Left renal cortex interstitium (tissue), 4 donors: ENCODE measurements around the gene DEAF1. TPM values are rescaled to one million over a fixed set of nuclear protein-coding genes. Genes with fewer than 3 reads are reported as not detected.
"Not testable (repeated sequence)": the region's sequence is repeated elsewhere in the genome, so short reads cannot be mapped to it uniquely, and the experiment has no call there.

Experiments
- DNase-seq, 4 donors: peaks; one replicate each; pipeline ENCODE4 v3.0.0-alpha.2; 2013; ENCODE audit warnings: low read depth in 4 of 4, low spot score in 2 of 4, missing footprints in 1 of 4
- polyA plus RNA-seq, 4 donors: library from polyadenylated mRNA; unstranded; fragments of 120-200 nt; gene quantifications; one replicate each; pipeline ENCODE4 v1.2.1, GENCODE V29; 2013; ENCODE audit not compliant: insufficient read length in 4 of 4

Gene DEAF1
- polyA plus RNA-seq, 4 donors, result 44.7 to 57.7 (median 51.1) TPM

- no peak for DNase-seq
Measured at GRCh38 chr11:702462-703461, 7.7 kb upstream of the DEAF1 start.

GRCh38 chr11:701741-702461, 6.9 kb upstream of the DEAF1 start:
- DNase-seq, result no peak

GRCh38 chr11:699753-700152, 4.7 kb upstream of the DEAF1 start:
- DNase-seq, result no peak

- DNase-seq, result no peak
Measured at GRCh38 chr11:699116-699508, 4.1 kb upstream of the DEAF1 start.

- no peak for DNase-seq
Measured at GRCh38 chr11:698493-699115, 3.6 kb upstream of the DEAF1 start.

GRCh38 chr11:697811-698311, 2.8 kb upstream of the DEAF1 start:
- no peak for DNase-seq

GRCh38 chr11:696955-697491, 2.0 kb upstream of the DEAF1 start:
- no peak for DNase-seq

- peak; percentile 92 to 98 (median 96) for DNase-seq
Measured at GRCh38 chr11:695538-696248, 671 bp upstream of the DEAF1 start, which contains the start of gene TMEM80. TSS of gene TMEM80 (plus strand) at chr11:695816. CDS start at chr11:695828, 12 bp downstream.

- DNase-seq, result peak in 2 of 4 donors; percentile 91 to 94
Measured at GRCh38 chr11:695288-695537, 191 bp upstream of the DEAF1 start.

GRCh38 chr11:693887-694562, 997 bp downstream of the DEAF1 start:
- no peak for DNase-seq

- no peak for DNase-seq
Measured at GRCh38 chr11:693415-693831, 1.6 kb downstream of the DEAF1 start.

- DNase-seq, result no peak
Measured at GRCh38 chr11:692824-693414, 2.1 kb downstream of the DEAF1 start.

- DNase-seq, result no peak
Measured at GRCh38 chr11:691710-692590, 3.1 kb downstream of the DEAF1 start.

GRCh38 chr11:690738-691633, 4.0 kb downstream of the DEAF1 start:
- DNase-seq, result peak in 1 of 4 donors; percentile 51

GRCh38 chr11:690244-690643, 4.8 kb downstream of the DEAF1 start:
- not testable (repeated sequence) for DNase-seq

- DNase-seq, result no peak
Measured at GRCh38 chr11:689625-690024, 5.4 kb downstream of the DEAF1 start.

- no peak for DNase-seq
Measured at GRCh38 chr11:688681-689080, 6.3 kb downstream of the DEAF1 start.
